ENCODE results near the gene RFXANK. TPM values are rescaled to one million over a fixed set of nuclear protein-coding genes. Genes with fewer than 3 reads are reported as not detected.
A peak's percentile ranks its signal among the peaks of the same experiment; 100 is the strongest.

The RFXANK gene
- total RNA-seq, 1 donor from 2014 or later = 61.6 TPM

GRCh38 chr19:19186742-19187141 lies 5.3 kb upstream of the RFXANK start:
- intact Hi-C loops (cut with DNase I) = no loop called here
- peaks cover 0 to 18% of the 10 kb centered on the region in 2 donors for H3K36me3 ChIP-seq

GRCh38 chr19:19191768-19192077 lies 335 bp upstream of the RFXANK start:
- intact Hi-C loops (cut with DNase I) = loop anchor here (10.0 kb wide), 1 partner anchor 123 kb away; no protein-coding TSS in a partner anchor
- Histone ChIP-seq H3K4me3 (peak overlapping the region; percentile 94 to 97), H3K4me1 (peaks cover 52% of the 10 kb centered on the region), H3K9me3 (no peaks in the 10 kb centered on the region), H3K27ac (peak overlapping the region; percentile 99), H3K36me3 (peaks cover 0 to 11% of the 10 kb centered on the region in 2 donors), H3K27me3 (no peaks in the 10 kb centered on the region)
- no peak for DNase-seq (ENCODE audit: extremely low spot score in 2 of 2)
- TF ChIP-seq POLR2A (IDR thresholded peaks at IDR 0.05) (no peak), POLR2AphosphoS5 (IDR thresholded peaks at IDR 0.05; ENCODE audit: insufficient read depth in 1 of 2, low read depth in 1 of 2) (no peak), CTCF (IDR thresholded peaks at IDR 0.05) (no peak)

More at GRCh38 chr19:19186742-19187141, 5.3 kb upstream of the RFXANK start:
- Histone ChIP-seq H3K4me1 (peaks cover 34% of the 10 kb centered on the region), H3K27ac (no peak overlapping the region), H3K4me3 (no peak overlapping the region), H3K9me3 (no peaks in the 10 kb centered on the region), H3K27me3 (no peaks in the 10 kb centered on the region)
- no peak for TF ChIP-seq POLR2A (IDR thresholded peaks at IDR 0.05)
- TF ChIP-seq POLR2AphosphoS5 (IDR thresholded peaks at IDR 0.05; ENCODE audit: insufficient read depth in 1 of 2, low read depth in 1 of 2) = no peak
- no peak for TF ChIP-seq CTCF (IDR thresholded peaks at IDR 0.05)
- no peak for DNase-seq (ENCODE audit: extremely low spot score in 2 of 2)

GRCh38 chr19:19192910-19193423 lies 909 bp downstream of the RFXANK start:
- H3K9me3 ChIP-seq = no peaks in the 10 kb centered on the region
- H3K36me3 ChIP-seq = peaks cover 0 to 13% of the 10 kb centered on the region in 2 donors
- peaks cover 52% of the 10 kb centered on the region for H3K4me1 ChIP-seq
- no peak for TF ChIP-seq POLR2AphosphoS5 (IDR thresholded peaks at IDR 0.05; ENCODE audit: insufficient read depth in 1 of 2, low read depth in 1 of 2)
- no peak for TF ChIP-seq CTCF (IDR thresholded peaks at IDR 0.05)
- TF ChIP-seq POLR2A (IDR thresholded peaks at IDR 0.05) = no peak
- DNase-seq (ENCODE audit: extremely low spot score in 2 of 2) = no peak
- peak overlapping the region; percentile 94 to 97 for H3K4me3 ChIP-seq
- intact Hi-C loops (cut with DNase I) = loop anchor here (10.0 kb wide), 1 partner anchor 122 kb away; no protein-coding TSS in a partner anchor
- H3K27ac ChIP-seq = peak overlapping the region; percentile 99
- H3K27me3 ChIP-seq = no peaks in the 10 kb centered on the region

GRCh38 chr19:19193926-19194325 lies 1.9 kb downstream of the RFXANK start:
- Histone ChIP-seq H3K27ac (peak overlapping the region; percentile 99), H3K36me3 (peaks cover 0 to 13% of the 10 kb centered on the region in 2 donors), H3K4me1 (peaks cover 44% of the 10 kb centered on the region), H3K27me3 (no peaks in the 10 kb centered on the region), H3K4me3 (peak overlapping the region; percentile 94 to 97), H3K9me3 (no peaks in the 10 kb centered on the region)
- intact Hi-C loops (cut with DNase I) = loop anchor here (10.0 kb wide), 1 partner anchor 121 kb away; no protein-coding TSS in a partner anchor
- DNase-seq (ENCODE audit: extremely low spot score in 2 of 2) = no peak
- TF ChIP-seq CTCF (IDR thresholded peaks at IDR 0.05) (no peak), POLR2AphosphoS5 (IDR thresholded peaks at IDR 0.05; ENCODE audit: insufficient read depth in 1 of 2, low read depth in 1 of 2) (no peak), POLR2A (IDR thresholded peaks at IDR 0.05) (no peak)

All from vagina (tissue), 2 donors.